ENCODE results near the gene CDK18.

Gene CDK18

DNA sequence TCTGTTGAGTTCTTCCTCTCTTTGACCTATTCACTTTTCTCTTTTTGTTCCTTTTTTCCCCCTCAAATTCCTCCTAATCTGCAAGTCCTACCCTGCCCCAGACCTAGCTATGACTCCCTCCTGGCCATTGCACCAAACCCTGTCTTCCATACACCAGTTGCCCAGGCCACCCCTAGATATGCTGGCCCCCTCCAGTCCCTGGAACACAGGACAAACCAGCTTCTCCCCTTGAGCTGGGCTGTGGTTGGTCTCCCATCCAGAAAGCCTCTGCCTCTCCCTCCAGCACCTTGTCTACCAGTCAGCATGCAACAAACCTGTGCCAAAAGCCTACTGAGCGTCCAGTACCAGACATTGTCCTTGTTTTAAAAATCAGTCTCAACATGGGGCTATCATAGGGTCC lies 68.0 kb downstream of the CDK18 start:
- FAIRE-seq: no peak

DNA sequence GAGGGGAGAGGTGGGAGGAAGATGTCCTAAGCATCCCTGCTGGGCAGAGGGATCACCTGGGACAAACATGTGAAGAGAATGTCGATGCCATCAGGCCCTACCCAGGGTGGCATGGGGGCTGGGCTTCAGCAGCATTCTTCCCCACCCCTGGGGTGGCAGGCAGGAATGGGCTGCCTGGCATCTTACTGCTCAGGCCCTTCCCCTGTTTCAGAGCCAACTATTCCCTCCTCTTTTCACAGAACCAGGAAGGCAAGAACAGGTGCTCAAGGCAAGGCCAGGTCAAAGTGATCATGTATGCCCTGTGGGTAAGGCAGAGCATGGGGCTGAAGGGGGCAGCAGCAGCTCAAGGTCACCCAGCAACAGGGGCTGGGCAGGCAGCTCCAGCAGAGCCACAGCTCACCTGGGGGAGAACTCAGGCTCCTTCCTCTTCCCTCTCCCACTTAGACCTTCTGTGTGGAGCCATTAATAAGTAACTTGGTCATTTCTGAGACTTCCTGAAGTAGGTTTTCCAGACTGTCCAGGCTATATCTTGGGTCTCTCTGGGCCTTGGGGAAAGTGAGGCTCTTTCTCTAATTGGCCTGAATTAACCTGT lies 70.9 kb downstream of the CDK18 start:
- no peak for FAIRE-seq

GRCh38 chr1:205576011-205576410 lies 71.5 kb downstream of the CDK18 start:
- FAIRE-seq: no peak

DNA sequence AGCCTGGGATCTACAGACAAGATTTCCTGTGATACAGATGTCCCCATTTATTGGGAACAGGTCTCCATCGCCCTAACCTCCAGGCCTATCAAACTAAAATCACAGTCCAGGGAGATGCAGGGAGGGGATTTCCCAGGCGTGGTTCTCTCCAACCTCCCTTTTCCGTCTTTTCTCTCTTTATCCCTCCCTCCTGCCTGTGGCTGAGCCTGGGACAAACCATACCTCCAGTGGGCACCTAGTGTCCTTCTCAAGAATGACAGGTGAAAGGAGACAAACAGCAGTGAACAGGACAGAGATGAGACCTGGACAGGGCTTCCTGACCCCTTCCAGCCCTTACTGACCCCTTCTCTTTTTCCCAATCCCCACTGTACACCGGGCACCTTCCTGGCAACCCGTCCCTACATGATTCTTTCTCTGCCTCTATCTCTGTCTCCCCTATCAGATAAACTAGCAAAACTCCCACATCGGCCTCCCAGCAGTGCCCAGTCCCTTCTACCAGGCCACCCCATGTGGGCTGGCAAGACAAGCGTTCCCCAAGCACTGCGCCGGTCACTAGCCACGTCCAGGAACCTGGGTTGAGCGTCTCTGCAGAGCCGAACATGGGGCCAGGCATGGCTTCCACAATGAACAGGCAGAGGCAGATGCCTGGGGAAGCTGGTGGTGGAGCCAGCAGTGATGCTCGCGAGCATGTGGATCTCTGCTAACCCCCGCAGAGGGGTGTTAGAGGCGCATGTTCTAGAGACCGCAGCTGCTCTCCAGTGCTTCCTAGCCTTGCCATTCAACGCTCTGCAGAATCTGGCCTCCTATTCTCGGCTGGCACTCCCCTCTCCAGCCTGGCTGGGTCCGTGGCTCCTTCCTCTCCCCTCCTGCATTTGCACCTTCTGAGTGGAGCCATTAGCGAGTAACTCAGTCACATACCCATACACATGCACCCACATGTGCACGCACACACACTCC lies 72.6 kb downstream of the CDK18 start:
- FAIRE-seq: no peak

DNA sequence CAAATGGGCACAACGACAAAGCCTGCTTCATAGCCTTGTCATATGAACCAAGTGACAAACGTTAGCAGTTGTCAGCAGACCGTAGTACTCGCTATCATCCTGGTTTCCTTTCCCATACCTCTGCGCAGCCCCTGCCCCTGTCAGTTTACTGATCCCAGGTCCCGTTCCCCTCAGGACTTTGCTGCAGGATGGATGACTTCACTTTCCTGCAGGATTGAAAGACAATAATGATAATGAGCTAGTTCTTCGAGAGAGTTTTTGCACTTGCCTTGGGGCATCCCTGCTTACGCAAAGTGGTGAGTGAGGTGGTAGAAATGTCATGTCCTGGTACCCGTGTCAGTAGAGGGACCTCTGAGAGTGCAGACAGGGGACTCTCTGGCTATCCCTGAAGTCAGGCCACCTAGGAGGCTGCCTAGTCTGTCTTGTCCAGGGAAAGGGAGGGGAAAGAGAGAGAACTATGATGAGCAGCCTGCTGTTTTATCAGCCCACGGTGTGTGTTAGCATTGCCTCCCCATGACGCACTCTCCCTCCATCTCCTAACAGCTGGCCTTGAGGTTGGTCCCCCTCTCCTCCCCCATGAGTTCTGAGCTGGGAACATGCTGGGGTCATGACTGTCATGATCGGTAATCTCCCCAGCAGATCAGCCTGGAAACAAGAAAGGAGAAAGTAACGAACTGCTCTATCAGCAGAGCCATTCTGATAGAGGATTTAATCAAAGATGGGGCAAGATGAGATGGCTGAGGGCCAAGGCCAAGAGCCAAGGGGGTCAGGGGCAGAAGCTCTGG lies 73.6 kb downstream of the CDK18 start:
- no peak for FAIRE-seq

DNA sequence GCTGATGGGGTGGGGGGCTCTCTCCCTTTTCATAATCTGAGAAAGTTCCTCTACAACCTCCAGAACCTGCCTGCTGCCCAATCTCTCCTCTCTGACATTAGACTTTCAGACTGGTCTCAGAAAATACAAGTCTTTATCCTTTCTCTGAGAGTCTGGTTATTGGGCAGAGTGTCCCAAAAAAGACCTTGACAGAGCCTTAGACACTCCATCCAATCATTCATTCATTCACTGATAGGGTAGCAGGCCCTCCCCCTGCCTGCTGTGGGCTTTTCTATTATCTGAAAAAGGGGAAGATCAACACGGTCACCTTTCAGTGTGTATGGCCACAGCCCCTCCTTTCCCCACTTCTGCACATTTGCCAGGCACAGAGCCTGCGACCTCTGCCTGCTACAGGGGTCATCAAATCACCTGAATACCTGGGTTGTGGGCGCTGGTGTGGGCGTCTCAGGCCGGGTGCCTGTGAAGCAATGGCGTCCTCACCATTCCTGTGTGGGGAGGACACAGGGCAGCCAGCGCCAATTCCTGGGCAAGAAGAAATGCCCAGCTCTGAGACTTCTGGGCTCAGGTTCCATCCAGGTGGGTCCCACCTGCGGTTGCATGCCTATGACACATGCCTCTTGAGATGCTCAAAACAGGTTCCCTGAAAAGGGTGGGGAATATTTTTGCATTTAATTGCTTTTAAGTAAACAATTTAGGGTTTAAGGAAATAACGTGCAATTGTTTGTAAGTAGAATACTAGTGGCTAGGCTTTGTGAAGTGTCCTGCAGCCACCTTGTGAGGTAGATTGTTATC lies 74.5 kb downstream of the CDK18 start:
- no peak for FAIRE-seq

DNA sequence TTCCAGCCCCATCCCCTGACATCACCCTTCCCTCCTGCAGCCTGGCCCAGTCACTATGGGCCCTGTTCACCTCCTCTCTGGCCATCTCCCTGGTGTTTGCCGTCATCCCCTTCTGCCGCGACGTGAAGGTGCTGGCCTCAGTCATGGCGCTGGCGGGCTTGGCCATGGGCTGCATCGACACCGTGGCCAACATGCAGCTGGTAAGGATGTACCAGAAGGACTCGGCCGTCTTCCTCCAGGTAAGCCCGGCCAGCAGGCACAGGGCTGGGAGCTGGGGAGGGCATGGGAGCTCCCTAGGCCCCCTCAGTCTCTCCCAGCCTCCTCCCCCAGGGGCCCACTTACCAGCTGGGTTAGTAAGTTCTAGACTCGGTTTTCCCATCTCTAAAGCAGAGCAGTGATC lies 75.2 kb downstream of the CDK18 start:
- FAIRE-seq: no peak

DNA sequence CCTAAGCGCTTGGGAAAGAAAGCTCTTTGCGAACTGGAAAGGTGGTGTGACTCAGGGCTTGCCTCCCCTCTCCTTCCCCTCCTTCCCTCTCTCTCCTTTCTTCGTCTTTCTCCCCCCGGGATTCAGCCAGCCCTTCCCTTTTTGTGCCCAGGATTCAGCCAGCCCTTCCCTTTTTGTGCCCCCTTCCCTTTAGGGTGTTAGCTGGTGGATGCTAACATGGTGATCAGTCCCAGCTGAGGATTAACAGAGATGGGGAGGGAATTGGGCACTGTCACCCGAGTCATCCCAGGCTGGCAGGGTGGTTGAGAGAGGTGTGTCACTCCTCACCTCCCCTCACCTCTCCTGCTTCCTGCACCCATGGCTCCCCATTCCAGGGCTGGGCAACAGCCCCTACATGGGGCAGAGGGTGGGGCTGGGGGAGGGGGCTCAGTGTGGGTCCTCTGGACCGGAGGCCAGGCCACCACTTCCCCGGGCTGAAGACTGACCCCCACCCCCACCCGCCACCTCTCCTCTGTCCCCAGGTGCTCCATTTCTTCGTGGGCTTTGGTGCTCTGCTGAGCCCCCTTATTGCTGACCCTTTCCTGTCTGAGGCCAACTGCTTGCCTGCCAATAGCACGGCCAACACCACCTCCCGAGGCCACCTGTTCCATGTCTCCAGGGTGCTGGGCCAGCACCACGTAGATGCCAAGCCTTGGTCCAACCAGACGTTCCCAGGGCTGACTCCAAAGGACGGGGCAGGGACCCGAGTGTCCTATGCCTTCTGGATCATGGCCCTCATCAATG lies 75.9 kb downstream of the CDK18 start:
- no peak for FAIRE-seq

GRCh38 chr1:205580923-205581180 lies 76.4 kb downstream of the CDK18 start:
- no peak for FAIRE-seq

DNA sequence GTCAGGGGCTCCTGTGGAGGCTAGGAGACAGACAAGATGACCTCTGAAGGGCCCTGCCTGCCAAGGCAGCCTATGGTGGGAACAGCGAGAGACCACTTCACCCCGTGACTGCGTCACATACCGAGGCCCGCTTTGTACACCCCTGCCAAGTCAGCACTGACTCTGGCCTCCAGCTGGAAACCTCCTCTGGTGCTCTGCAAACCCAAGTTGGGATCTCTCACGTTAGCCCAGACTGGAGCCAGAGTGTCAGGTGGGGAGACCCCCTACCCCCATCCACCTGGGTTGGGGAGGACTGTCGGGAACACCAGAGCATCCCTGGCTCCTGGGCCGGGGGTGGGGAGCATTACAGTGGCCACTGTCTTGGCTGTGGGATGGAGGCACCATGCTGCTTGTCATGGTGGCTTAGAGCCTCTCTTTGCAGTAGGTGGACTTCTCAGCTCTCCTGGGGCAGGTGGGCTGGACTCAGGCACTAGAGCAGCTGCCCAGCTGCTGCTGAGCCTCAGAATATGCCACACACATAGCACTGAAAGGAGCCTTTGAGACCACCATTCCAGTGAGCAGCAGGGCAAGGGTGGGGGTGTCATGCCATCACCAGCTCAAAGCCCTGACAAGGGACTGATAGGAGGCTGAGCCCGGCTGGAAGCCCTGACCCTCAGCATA lies 77.0 kb downstream of the CDK18 start:
- FAIRE-seq: no peak

GRCh38 chr1:205582046-205582445 lies 77.6 kb downstream of the CDK18 start:
- FAIRE-seq: no peak
